CD14-positive monocyte (primary cell): Measurements from ENCODE around the gene ITPR3. TPM values are rescaled to one million over a fixed set of nuclear protein-coding genes. Genes with fewer than 3 reads are reported as not detected.
"Not testable (repeated sequence)": the region's sequence is repeated elsewhere in the genome, so short reads cannot be mapped to it uniquely, and the experiment has no call there.

Source experiments
- DNase-seq, 3 donors: peaks; one replicate each; pipeline ENCODE4 v3.0.0-alpha.2; 2011 to 2022
- H2AFZ ChIP-seq: 2 replicates; pipeline ENCODE4 v1.6.0; 2012; ENCODE audit warnings: mild to moderate bottlenecking, low read depth, low read length, inconsistent platforms; ENCODE audit not compliant: insufficient read depth, poor library complexity, severe bottlenecking
- H3K27ac ChIP-seq, 2 donors: 1 replicate in 1 of 2; 2 replicates in 1 of 2; pipeline ENCODE4 v1.5.1; 2012 to 2013; ENCODE audit warnings: low read length in 2 of 2, control low read depth in 1 of 2, inconsistent platforms in 1 of 2, low read depth in 1 of 2, mild to moderate bottlenecking in 1 of 2
- H3K27me3 ChIP-seq, 2 donors: one replicate each; pipeline versions ENCODE4 v1.6.0 to v1.6.1; 2011 to 2013; ENCODE audit warnings: low read length in 2 of 2; ENCODE audit not compliant: control insufficient read depth in 2 of 2, insufficient read depth in 2 of 2
- H3K36me3 ChIP-seq, 2 donors: replicated peaks in 1 of 2; 1 replicate in 1 of 2; 2 replicates in 1 of 2; pipeline versions ENCODE4 v1.5.1 to v1.6.1; 2012 to 2013; ENCODE audit warnings: low read length in 2 of 2, control low read depth in 1 of 2, inconsistent platforms in 1 of 2, mild to moderate bottlenecking in 1 of 2; ENCODE audit not compliant: insufficient read depth in 2 of 2, control insufficient read depth in 1 of 2
- H3K4me1 ChIP-seq, 2 donors: 1 replicate in 1 of 2; 2 replicates in 1 of 2; pipeline versions ENCODE4 v1.5.1 to v1.6.1; 2012 to 2013; ENCODE audit warnings: low read length in 2 of 2, control low read depth in 1 of 2, inconsistent platforms in 1 of 2, mild to moderate bottlenecking in 1 of 2, moderate library complexity in 1 of 2; ENCODE audit not compliant: insufficient read depth in 2 of 2, control insufficient read depth in 1 of 2
- H3K4me2 ChIP-seq: replicated peaks from 2 replicates; pipeline ENCODE3; 2012; ENCODE audit warnings: low read length, moderate library complexity, mild to moderate bottlenecking; ENCODE audit not compliant: poor library complexity, severe bottlenecking; ENCODE audit errors: extremely low read depth
- H3K4me3 ChIP-seq, 3 experiments: fragments of 200-600 bp in 1 of 3; sonication (generic) in 1 of 3; replicated peaks in 1 of 3; 1 replicate in 2 of 3; 2 replicates in 1 of 3; pipeline ENCODE4 v1.5.1; 2011 to 2013; ENCODE audit warnings: low read length in 3 of 3, mild to moderate bottlenecking in 3 of 3, control low read depth in 2 of 3, low read depth in 2 of 3, inconsistent platforms in 1 of 3, moderate library complexity in 1 of 3
- H3K79me2 ChIP-seq: 2 replicates; pipeline ENCODE4 v1.6.0; 2012; ENCODE audit warnings: mild to moderate bottlenecking, control low read depth, inconsistent platforms, low read length, moderate library complexity; ENCODE audit not compliant: insufficient read depth
- H3K9ac ChIP-seq: 2 replicates; pipeline ENCODE4 v1.6.0; 2017; ENCODE audit warnings: low read length, mild to moderate bottlenecking; ENCODE audit not compliant: insufficient read depth, poor library complexity, severe bottlenecking
- H3K9me3 ChIP-seq, 2 donors: replicated peaks in 1 of 2; 1 replicate in 1 of 2; 2 replicates in 1 of 2; pipeline versions ENCODE4 v1.5.1 to v1.6.1; 2012 to 2013; ENCODE audit warnings: low read length in 2 of 2, control low read depth in 1 of 2; ENCODE audit not compliant: control insufficient read depth in 1 of 2, insufficient read depth in 1 of 2
- H4K20me1 ChIP-seq: 2 replicates; pipeline ENCODE4 v1.6.0; 2012; ENCODE audit warnings: mild to moderate bottlenecking, low read length, control low read depth, moderate library complexity; ENCODE audit not compliant: insufficient read depth
- H3K27ac Mint-ChIP-seq, 7 donors: one replicate each; pipeline ENCODE4 v1.8.0; 2020; ENCODE audit warnings: mild to moderate bottlenecking in 7 of 7, mixed read lengths in 7 of 7, moderate library complexity in 6 of 7, inconsistent platforms in 2 of 7
- H3K27me3 Mint-ChIP-seq, 3 donors: one replicate each; pipeline ENCODE4 v1.8.0; 2021 to 2022; ENCODE audit warnings: low read depth in 3 of 3, mild to moderate bottlenecking in 3 of 3, mixed read lengths in 3 of 3, moderate library complexity in 3 of 3, inconsistent platforms in 1 of 3
- H3K36me3 Mint-ChIP-seq, 2 donors: one replicate each; pipeline ENCODE4 v1.8.0; 2020; ENCODE audit warnings: mixed read lengths in 2 of 2, inconsistent platforms in 1 of 2, mild to moderate bottlenecking in 1 of 2
- H3K4me1 Mint-ChIP-seq: one replicate; pipeline ENCODE4 v1.8.0; 2020; ENCODE audit warnings: mild to moderate bottlenecking, mixed read lengths
- H3K4me3 Mint-ChIP-seq, 2 donors: one replicate each; pipeline ENCODE4 v1.8.0; 2020; ENCODE audit warnings: mild to moderate bottlenecking in 2 of 2, mixed read lengths in 2 of 2, moderate library complexity in 1 of 2
- H3K9me3 Mint-ChIP-seq, 7 donors: one replicate each; pipeline ENCODE4 v1.8.0; 2020 to 2022; ENCODE audit warnings: mixed read lengths in 7 of 7, mild to moderate bottlenecking in 6 of 7, moderate library complexity in 6 of 7, inconsistent platforms in 2 of 7
- CTCF ChIP-seq: fragments of 200-600 bp; IDR thresholded peaks from one replicate; pipeline ENCODE4 v1.8.0; 2022; ENCODE audit warnings: antibody characterized with exemption, mild to moderate bottlenecking
- WGBS: methylation state at CpG from one replicate; pipeline ENCODE4 v1.1.5; 2013; ENCODE audit warnings: missing lambda C conversion rate; ENCODE audit not compliant: insufficient coverage; 5-methylcytosine and 5-hydroxymethylcytosine counted together
- intact Hi-C, 2 donors: fragments of 100-400 bp; cut with micrococcal nuclease; formaldehyde crosslinking; loops; one replicate each; pipeline versions ENCODE4 v1.15.0 to v1.15.1; 2023
- polyA plus RNA-seq, 3 donors: library from polyadenylated mRNA; depleted of rRNA in 1 of 3; unstranded in 2 of 3; stranded (reverse) in 1 of 3; fragments of 300-500 nt in 2 of 3; fragments of >200 nt in 1 of 3; fragmentation: Illumina TruSeq in 2 of 3; gene quantifications; 1 replicate in 2 of 3; 2 replicates in 1 of 3; pipeline ENCODE4 v1.2.3, GENCODE V29; 2012 to 2021

ITPR3 gene
- polyA plus RNA-seq, 3 donors, result 1.8 TPM; not detected in 2

GRCh38 chr6:33593414-33593727 is 27.8 kb upstream of the ITPR3 start:
- no peaks in the 10 kb centered on the region for H3K79me2 ChIP-seq

GRCh38 chr6:33595001-33595846 is 25.9 kb upstream of the ITPR3 start:
- H4K20me1 ChIP-seq, result no peaks in the 10 kb centered on the region
- peaks cover 16% of the 10 kb centered on the region for H3K4me1 Mint-ChIP-seq
- no peaks in the 10 kb centered on the region for H3K79me2 ChIP-seq
- no peaks in the 10 kb centered on the region for H3K9me3 ChIP-seq
- H3K36me3 Mint-ChIP-seq, result no peaks in the 10 kb centered on the region
- intact Hi-C loops, result no loop called here
- DNase-seq, result no peak
- H2AFZ ChIP-seq, result no peak overlapping the region
- H3K4me1 ChIP-seq, result peaks cover 0 to 10% of the 10 kb centered on the region in 2 donors
- WGBS, result 95% methylated on average over 14 of the region's 18 CpGs
- H3K4me3 ChIP-seq, result no peak overlapping the region
- H3K4me3 Mint-ChIP-seq, result no peak overlapping the region
- no peak overlapping the region for H3K9ac ChIP-seq
- no peak overlapping the region for H3K27ac Mint-ChIP-seq
- TF ChIP-seq CTCF, result no peak
- no peak overlapping the region for H3K4me2 ChIP-seq
- peaks cover 0 to 3% (median 0%) of the 10 kb centered on the region in 7 donors for H3K9me3 Mint-ChIP-seq
- H3K27me3 ChIP-seq, result peaks cover 3 to 14% of the 10 kb centered on the region in 2 donors
- no peak overlapping the region for H3K27ac ChIP-seq
- peaks cover 20 to 27% (median 25%) of the 10 kb centered on the region in 3 donors for H3K27me3 Mint-ChIP-seq
- no peaks in the 10 kb centered on the region for H3K36me3 ChIP-seq

More at GRCh38 chr6:33593414-33593727, 27.8 kb upstream of the ITPR3 start:
- DNase-seq, result no peak
- Mint-ChIP-seq H3K4me1 (peaks cover 16% of the 10 kb centered on the region), H3K4me3 (peak overlapping the region; percentile 21 to 64), H3K9me3 (peaks cover 0 to 3% (median 0%) of the 10 kb centered on the region in 7 donors), H3K36me3 (no peaks in the 10 kb centered on the region), H3K27ac (no peak overlapping the region), H3K27me3 (peaks cover 22 to 27% (median 25%) of the 10 kb centered on the region in 3 donors)
- Histone ChIP-seq H3K27ac (no peak overlapping the region), H2AFZ (peak overlapping the region; percentile 70), H3K36me3 (no peaks in the 10 kb centered on the region), H3K4me2 (peak overlapping the region; percentile 35), H3K27me3 (peaks cover 3 to 14% of the 10 kb centered on the region in 2 donors), H3K4me1 (peaks cover 0 to 10% of the 10 kb centered on the region in 2 donors), H4K20me1 (no peaks in the 10 kb centered on the region), H3K9me3 (no peaks in the 10 kb centered on the region), H3K4me3 (peak overlapping the region in 1 of 3 experiments; percentile 14), H3K9ac (no peak overlapping the region)
- no peak for TF ChIP-seq CTCF
- intact Hi-C loops, result no loop called here
- WGBS, result 0% methylated on average over 3 of the region's 4 CpGs

- H3K27ac ChIP-seq, H4K20me1 ChIP-seq, H3K9me3 Mint-ChIP-seq, intact Hi-C loops, H3K36me3 ChIP-seq, H3K9me3 ChIP-seq, DNase-seq, H3K36me3 Mint-ChIP-seq, H3K9ac ChIP-seq, H2AFZ ChIP-seq, H3K4me3 Mint-ChIP-seq, H3K4me3 ChIP-seq, H3K27ac Mint-ChIP-seq, H3K4me2 ChIP-seq, H3K79me2 ChIP-seq: not testable (repeated sequence)
- WGBS, result 55% methylated on average over 4 of the region's 5 CpGs
- H3K4me1 ChIP-seq, result peaks cover 0 to 10% of the 10 kb centered on the region in 2 donors
- peaks cover 3 to 14% of the 10 kb centered on the region in 2 donors for H3K27me3 ChIP-seq
- peaks cover 16 to 24% (median 22%) of the 10 kb centered on the region in 3 donors for H3K27me3 Mint-ChIP-seq
- H3K4me1 Mint-ChIP-seq, result peaks cover 13% of the 10 kb centered on the region
Observed at GRCh38 chr6:33596894-33597293, 24.2 kb upstream of the ITPR3 start.
